GM19023 (cell line): ENCODE measurements around the gene NPHP1.
"Not testable (repeated sequence)": the region's sequence is repeated elsewhere in the genome, so short reads cannot be mapped to it uniquely, and the experiment has no call there.

Source experiments
- ATAC-seq: cut with Tn5 transposase; IDR thresholded peaks from one replicate; pipeline ENCODE4 v1.9.1; 2021; ENCODE audit warnings: mild to moderate bottlenecking, moderate library complexity; ENCODE audit not compliant: unreplicated experiment

Gene NPHP1

GRCh38 chr2:110105183-110105582, 99.6 kb downstream of the NPHP1 start:
- ATAC-seq = no peak

GRCh38 chr2:110104025-110104771, 100.6 kb downstream of the NPHP1 start:
- no peak for ATAC-seq

- ATAC-seq = no peak
Observed at GRCh38 chr2:110103061-110103961, 101.5 kb downstream of the NPHP1 start.

- no peak for ATAC-seq
Observed at GRCh38 chr2:110101901-110102803, 102.7 kb downstream of the NPHP1 start.

DNA sequence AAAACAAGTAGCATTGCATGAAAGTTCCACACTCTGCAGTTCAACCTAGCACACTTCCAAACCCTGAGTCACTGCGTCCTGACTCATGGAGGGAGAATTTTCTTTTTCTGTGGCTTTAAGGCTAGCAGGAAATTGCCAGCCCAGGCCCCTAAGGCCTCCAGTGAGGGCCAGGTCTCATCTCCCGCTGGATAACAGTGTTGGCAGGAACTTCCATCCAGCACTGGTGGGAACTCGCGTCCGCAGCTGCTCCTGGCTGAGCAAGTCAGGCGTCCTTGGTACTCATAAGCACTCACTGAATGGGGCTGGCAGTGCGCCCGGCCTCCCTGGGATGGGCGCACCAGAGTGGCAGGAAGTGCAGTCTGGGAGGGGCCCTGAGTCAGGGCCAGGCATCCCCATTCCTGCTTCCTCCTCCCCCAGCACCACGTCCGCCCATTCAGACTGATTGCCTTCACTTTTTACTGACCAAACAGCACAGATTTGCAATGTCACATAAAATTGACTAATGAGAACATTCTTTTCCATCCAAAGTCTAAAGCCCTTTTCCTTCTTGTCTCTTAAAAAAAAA, 103.5 kb downstream of the NPHP1 start:
- no peak for ATAC-seq

DNA sequence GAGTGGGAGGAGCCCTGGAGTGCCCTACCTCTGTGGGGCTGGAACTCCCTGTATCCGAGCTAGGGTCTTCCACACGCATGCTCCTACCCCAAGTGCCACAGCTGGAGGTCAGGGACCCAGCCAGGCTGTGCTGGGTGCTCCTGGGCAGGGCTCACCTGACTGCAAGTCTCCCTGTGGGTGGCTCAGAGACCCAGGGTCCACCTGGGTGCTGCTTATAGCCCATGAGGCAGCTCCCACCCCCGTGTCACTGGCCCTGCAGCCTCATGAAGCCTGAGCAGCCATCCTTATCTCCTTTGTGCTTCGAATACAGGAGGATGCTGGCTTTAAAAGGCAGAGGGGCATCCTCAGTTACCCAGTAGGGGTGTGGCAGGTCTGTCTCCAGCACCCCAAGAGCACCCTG, 103.9 kb downstream of the NPHP1 start:
- not testable (repeated sequence) for ATAC-seq

DNA sequence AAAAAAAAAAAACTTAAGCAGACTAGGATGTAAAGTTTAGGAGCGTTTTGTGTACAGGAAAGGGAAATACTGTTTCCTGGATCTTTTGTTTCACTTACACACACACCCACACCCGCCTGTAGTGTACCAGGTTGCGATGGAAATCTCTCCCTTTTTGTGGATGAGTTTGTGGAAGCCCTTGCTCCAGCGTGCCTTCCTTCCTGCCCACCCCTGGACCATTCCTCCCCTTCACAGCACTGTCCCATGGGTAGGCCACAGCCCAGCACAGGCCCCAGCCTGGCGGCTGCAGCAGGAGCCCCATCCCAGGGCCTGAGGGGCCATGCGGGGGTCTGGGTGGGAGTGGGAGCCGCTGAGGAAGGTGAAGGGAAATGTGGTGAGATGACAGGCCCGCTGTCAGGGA, 104.3 kb downstream of the NPHP1 start:
- ATAC-seq = no peak

GRCh38 chr2:110099471-110100225, 105.2 kb downstream of the NPHP1 start:
- no peak for ATAC-seq

DNA sequence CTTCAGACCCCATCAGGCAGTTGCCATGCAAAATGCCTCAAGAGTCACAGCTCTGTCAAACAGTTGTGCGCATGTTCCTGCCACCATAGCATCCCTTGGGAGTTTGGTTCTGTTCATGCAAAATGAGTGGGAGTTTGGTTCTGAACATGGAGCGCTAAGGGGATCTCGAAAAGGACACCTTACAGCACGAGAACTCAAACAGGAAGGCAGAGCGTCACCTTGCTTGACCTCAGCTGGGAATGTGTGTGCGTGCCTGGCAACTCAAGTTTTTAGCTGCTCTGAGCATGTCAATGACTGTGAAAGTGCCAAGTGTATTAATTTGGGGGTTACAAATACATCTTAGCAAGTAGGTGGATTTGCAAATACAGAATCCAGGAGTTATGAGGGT, 105.8 kb downstream of the NPHP1 start:
- no peak for ATAC-seq

- no peak for ATAC-seq
Observed at GRCh38 chr2:110097506-110098220, 107.2 kb downstream of the NPHP1 start.

- ATAC-seq = no peak
Observed at GRCh38 chr2:110095994-110096633, 108.7 kb downstream of the NPHP1 start.

DNA sequence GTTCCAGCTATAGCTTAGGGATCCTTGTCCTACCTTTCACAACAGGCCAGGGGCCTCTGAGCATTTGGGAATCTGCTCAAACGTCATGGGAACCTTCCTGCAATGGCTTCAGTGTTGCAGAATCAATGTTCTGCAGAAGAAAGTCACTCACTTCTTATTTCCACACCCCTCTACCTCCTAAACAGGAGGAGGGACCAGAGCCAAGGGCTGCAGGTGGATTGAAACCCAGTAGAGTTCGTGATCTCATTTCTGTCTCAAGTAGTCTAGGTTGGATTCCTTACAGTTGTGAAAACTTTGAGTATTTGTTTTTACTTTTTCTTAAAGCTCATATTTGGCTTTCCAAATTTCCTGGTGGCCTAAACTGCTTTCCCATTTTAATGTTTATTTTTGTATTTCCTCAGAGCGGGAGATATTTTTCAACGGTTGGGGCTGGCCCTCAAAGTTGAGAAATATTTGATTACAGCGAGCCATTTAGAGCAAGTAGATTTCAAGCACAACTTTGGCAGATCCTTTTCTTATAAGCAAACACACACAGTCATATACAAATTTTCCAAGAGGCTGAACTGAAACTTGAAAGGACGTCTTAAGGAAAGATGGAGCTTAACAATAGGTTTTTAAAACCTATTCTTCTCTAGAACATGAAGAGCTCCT, 109.8 kb downstream of the NPHP1 start:
- ATAC-seq = not testable (repeated sequence)

DNA sequence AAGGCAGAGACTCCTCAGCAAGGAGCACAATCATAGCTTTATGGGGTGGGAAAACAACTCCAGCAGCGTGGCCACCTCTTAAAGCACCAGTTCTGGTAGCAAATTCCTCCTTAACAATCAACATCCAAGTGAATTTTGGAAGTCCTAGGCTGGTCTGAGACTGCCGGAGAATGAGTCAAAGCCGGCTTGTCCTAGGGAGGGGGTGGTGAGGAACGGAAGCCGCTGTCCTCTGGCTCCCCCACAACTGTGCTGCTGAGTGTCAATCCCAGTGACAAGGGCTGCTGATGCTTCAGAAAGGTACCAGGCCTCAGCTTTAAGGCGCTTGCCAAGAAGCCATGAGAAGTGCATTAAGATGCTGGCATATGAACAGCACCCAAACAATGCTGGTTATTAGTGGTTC, 110.9 kb downstream of the NPHP1 start:
- ATAC-seq = not testable (repeated sequence)

DNA sequence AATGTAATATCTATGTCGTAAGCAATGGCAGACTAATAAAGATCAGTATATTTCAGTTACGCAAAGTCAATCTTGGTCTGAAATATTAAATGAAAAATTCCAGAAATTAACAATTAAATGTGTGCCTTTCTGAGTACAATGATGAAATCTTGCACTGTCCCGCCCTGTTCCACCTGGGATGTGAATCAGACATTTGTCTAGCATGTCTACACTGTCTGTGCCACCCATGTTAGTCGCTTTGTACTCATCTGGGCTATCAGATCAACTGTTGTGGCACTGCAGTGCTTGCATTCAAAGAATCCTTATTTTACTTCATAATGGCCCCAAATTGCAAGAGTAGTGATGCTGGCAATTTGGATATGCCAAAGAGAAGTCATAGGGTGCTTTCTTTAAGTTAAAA, 114.6 kb downstream of the NPHP1 start:
- not testable (repeated sequence) for ATAC-seq

DNA sequence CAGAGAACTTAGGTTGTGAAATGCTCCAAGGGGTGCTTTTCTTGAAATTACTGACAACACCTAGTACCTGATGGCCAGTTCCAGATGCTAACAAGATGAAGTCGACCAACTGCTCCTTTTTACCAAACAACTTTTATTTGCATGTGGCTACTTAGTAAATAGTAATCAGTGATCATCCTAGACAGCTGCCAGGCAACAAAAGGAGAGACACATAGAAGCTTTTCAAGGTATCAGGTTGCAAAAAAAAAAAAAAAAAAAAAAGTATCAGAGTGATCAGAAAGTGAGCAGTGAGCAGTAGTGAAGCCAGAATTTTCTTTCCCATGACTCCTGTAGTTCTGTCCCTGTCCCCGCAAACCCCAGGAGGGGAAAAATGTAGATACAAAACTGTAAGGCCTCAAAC, 121.1 kb downstream of the NPHP1 start:
- ATAC-seq = not testable (repeated sequence)

- ATAC-seq = not testable (repeated sequence)
Observed at GRCh38 chr2:110083162-110083561, 121.7 kb downstream of the NPHP1 start.

DNA sequence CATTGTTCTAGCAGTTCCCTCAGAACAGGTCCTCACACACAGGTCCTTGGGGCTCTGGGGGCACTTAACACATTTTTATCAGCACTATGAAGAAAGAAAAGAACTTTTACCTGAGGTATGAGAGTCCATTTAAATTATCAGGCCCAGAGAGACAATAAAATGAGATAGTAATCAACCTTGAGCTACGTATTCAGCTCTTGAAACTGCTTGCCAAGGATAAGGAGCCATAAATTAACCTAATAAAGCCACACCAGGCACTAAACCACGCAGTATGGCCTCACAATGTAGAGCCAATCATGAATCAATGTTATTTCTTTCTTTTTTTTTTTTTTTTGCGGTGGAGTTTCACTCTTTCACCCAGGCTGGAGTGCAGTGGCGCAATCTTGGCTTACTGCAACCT, 126.7 kb downstream of the NPHP1 start:
- not testable (repeated sequence) for ATAC-seq

GRCh38 chr2:110075896-110076295, 128.9 kb downstream of the NPHP1 start:
- not testable (repeated sequence) for ATAC-seq
